ENCODE results near the gene CACNA1A.

GRCh38 chr19:13298565-13299481, 207.5 kb downstream of the CACNA1A start:
- no peak for TF ChIP-seq CTCF (IDR thresholded peaks at IDR 0.05; ENCODE audit: insufficient read depth, low read length, poor library complexity, severe bottlenecking)
- no peak for TF ChIP-seq EZH2phosphoT487 (conservative IDR thresholded peaks at IDR 0.05; ENCODE audit: low read length)

Data from SU-DHL-6 (cell line).